ENCODE measurements around the gene STX3. TPM values are rescaled to one million over a fixed set of nuclear protein-coding genes. Genes with fewer than 3 reads are reported as not detected.

Gene STX3
- total and polyA plus RNA-seq, 2 of the 8 experiments (the other 6 are each of a cell fraction or from before 2014, with no cell fraction given) = 50.5 to 56.1 TPM

- H3K23ac ChIP-seq (ENCODE audit: insufficient read length) = no peak within 1 kb of the TSS
- H4K20me1 ChIP-seq (replicated peaks in 1 of 2; ENCODE audit: control insufficient read depth in 1 of 2, insufficient read depth in 2 of 2, low read length in 2 of 2) = no peaks in the 10 kb centered on the region
- DNase-seq (ENCODE audit: low read depth in 1 of 2, low spot score in 2 of 2) = no peak
- no peak within 1 kb of the TSS for H2AK5ac ChIP-seq (ENCODE audit: low read depth, low read length)
- H2BK120ac ChIP-seq (replicated peaks; ENCODE audit: low read depth, low read length) = no peak within 1 kb of the TSS
- no peak within 1 kb of the TSS for H4K5ac ChIP-seq (ENCODE audit: insufficient read length, low read depth, low read length)
- H3K79me2 ChIP-seq (ENCODE audit: control insufficient read depth in 1 of 2, insufficient read depth in 2 of 2, low read length in 2 of 2) = no peaks in the 10 kb centered on the region
- H3K36me3 ChIP-seq (ENCODE audit: control insufficient read depth in 2 of 4, insufficient read depth in 4 of 4, low read length in 3 of 4) = no peaks in the 10 kb centered on the region
- no peak within 1 kb of the TSS for H3K18ac ChIP-seq (ENCODE audit: extremely low read depth, low read length)
- H3K56ac ChIP-seq (replicated peaks; ENCODE audit: insufficient read length, low read depth, low read length) = no peak within 1 kb of the TSS
- H3K23me2 ChIP-seq (ENCODE audit: low read depth, low read length) = no peaks in the 10 kb centered on the region
- no peak within 1 kb of the TSS for H2BK20ac ChIP-seq (ENCODE audit: low read length)
- no peak within 1 kb of the TSS; a peak in 1 of 7 replicates for H3K9ac ChIP-seq (replicated peaks in 1 of 4; ENCODE audit: extremely low read depth in 1 of 4, low read depth in 3 of 4, low read length in 3 of 4)
- 87% methylated on average over 4 of the region's 4 CpGs; no CpG with 5 or more reads in 1 of the 2 experiments for WGBS, 2 experiments (ENCODE audit: extremely low coverage in 1 of 2, insufficient coverage in 1 of 2, insufficient read length in 1 of 2, insufficient replicate concordance in 2 of 2, low coverage in 1 of 2, low lambda C conversion rate in 2 of 2, missing lambda C conversion rate in 1 of 2)
- H4K91ac ChIP-seq (replicated peaks; ENCODE audit: insufficient read length, low read length) = no peak within 1 kb of the TSS
- no peak within 1 kb of the TSS for H3K14ac ChIP-seq (ENCODE audit: insufficient read length)
- H2BK5ac ChIP-seq (ENCODE audit: low read depth, low read length) = peak within 1 kb of the TSS; percentile 60; the same call in 1 of the 2 replicates
- ChIA-PET POLR2A (ENCODE audit: partially characterized antibody) (no interaction called here), CTCF (ENCODE audit: partially characterized antibody) (interaction anchor here (3.6 kb wide), 1 partner anchor 22 kb away, joined by 8 read pairs; no protein-coding TSS in a partner anchor)
- H3K4me2 ChIP-seq (ENCODE audit: insufficient read depth in 1 of 2, low read depth in 2 of 2, low read length in 2 of 2) = no peak within 1 kb of the TSS
- no peaks in the 10 kb centered on the region for H3K79me1 ChIP-seq (ENCODE audit: low read depth, low read length)
- FAIRE-seq = no peak
- no peak within 1 kb of the TSS for H2BK15ac ChIP-seq (ENCODE audit: low read length)
- H3K4me3 ChIP-seq (ENCODE audit: extremely low read depth in 1 of 4, insufficient read depth in 2 of 4, low read depth in 3 of 4, low read length in 4 of 4) = no peak within 1 kb of the TSS
- H2BK12ac ChIP-seq (ENCODE audit: low read depth, low read length) = no peak within 1 kb of the TSS
- 0 out of 4 replicates have a peak, but pooled peaks cover 0 to 4% of the 10 kb centered on the region in 2 experiments for H3K9me3 ChIP-seq (ENCODE audit: insufficient read depth in 2 of 2, low read depth in 1 of 2, low read length in 1 of 2)
- no peak within 1 kb of the TSS for H3K27ac ChIP-seq (ENCODE audit: low read depth, low read length)
- H4K8ac ChIP-seq (ENCODE audit: extremely low read depth, insufficient read depth, low read length) = no peak within 1 kb of the TSS; the same call in 1 of the 2 replicates
- H3K4ac ChIP-seq (replicated peaks; ENCODE audit: insufficient read length, low read depth, low read length) = no peak within 1 kb of the TSS
- H2AFZ ChIP-seq (ENCODE audit: low read length) = 0 out of 2 replicates have a peak within 1 kb of the TSS, but pooled peaks have one; percentile 5
- peaks cover 0 to 4% (median 2%) of the 10 kb centered on the region in 4 experiments; a peak in 3 of 7 replicates for H3K4me1 ChIP-seq (replicated peaks in 1 of 4; ENCODE audit: control insufficient read depth in 3 of 4, insufficient read depth in 4 of 4, low read length in 3 of 4)
- no peaks in the 10 kb centered on the region for H3K27me3 ChIP-seq (replicated peaks in 1 of 4; ENCODE audit: control insufficient read depth in 3 of 4, extremely low read depth in 1 of 4, insufficient read depth in 3 of 4, low read length in 3 of 4)
- TF ChIP-seq SIX5 (IDR thresholded peaks at IDR 0.05; ENCODE audit: low read depth, low read length) = no peak
These were observed 90.2 kb downstream of the STX3 start, which contains the start of gene CBLIF for GRCh38 chr11:59845399-59845798. TSS of gene CBLIF (minus strand) at chr11:59845499. CDS start at chr11:59845453, 46 bp downstream.

Data from H1 (cell line).